T-helper 17 cell (primary cell): Measurements from ENCODE around the gene OR52A5. TPM values are rescaled to one million over a fixed set of nuclear protein-coding genes. Genes with fewer than 3 reads are reported as not detected.

Experiments used
- ATAC-seq: fragments of 150-1000 bp; cut with Tn5 transposase; 2 replicates; pipeline ENCODE4 v1.10.0; 2021; ENCODE audit warnings: mild to moderate bottlenecking, moderate library complexity
- DNase-seq, 3 donors: peaks; one replicate each; pipeline versions ENCODE4 v3.0.0 to v3.0.0-alpha.2; 2020 to 2021
- H3K9me3 ChIP-seq: one replicate; pipeline ENCODE4 v1.7.0; 2013; ENCODE audit warnings: low read length, mild to moderate bottlenecking; ENCODE audit not compliant: control insufficient read depth, poor library complexity, severe bottlenecking
- H3K27ac Mint-ChIP-seq: one replicate; pipeline ENCODE4 v1.8.0; 2022; ENCODE audit warnings: mild to moderate bottlenecking, moderate library complexity, mixed read lengths
- H3K27me3 Mint-ChIP-seq: one replicate; pipeline ENCODE4 v1.8.0; 2022; ENCODE audit warnings: mixed read lengths
- H3K36me3 Mint-ChIP-seq: one replicate; pipeline ENCODE4 v1.8.0; 2022; ENCODE audit warnings: low read depth, mixed read lengths
- H3K4me1 Mint-ChIP-seq: one replicate; pipeline ENCODE4 v1.8.0; 2022; ENCODE audit warnings: mild to moderate bottlenecking, mixed read lengths
- H3K4me3 Mint-ChIP-seq: one replicate; pipeline ENCODE4 v1.8.0; 2022; ENCODE audit warnings: mild to moderate bottlenecking, moderate library complexity, mixed read lengths
- total RNA-seq, 4 donors: library from RNA in 2 of 4; stranded (reverse) in 2 of 4; gene quantifications; one replicate each; pipeline ENCODE4 v1.2.3 and lab custom pipeline; 2022 to 2026

Gene OR52A5
- total RNA-seq, 2 donors from 2014 or later, result not detected

GRCh38 chr11:5092821-5093585 is 45.2 kb downstream of the OR52A5 start:
- H3K27ac Mint-ChIP-seq, result no peak overlapping the region
- H3K4me3 Mint-ChIP-seq, result no peak overlapping the region
- DNase-seq (no peak), ATAC-seq (no peak)
- H3K27me3 Mint-ChIP-seq, result no peaks in the 10 kb centered on the region
- no peaks in the 10 kb centered on the region for H3K36me3 Mint-ChIP-seq
- H3K9me3 ChIP-seq, result no peaks in the 10 kb centered on the region
- H3K4me1 Mint-ChIP-seq, result no peaks in the 10 kb centered on the region

- H3K9me3 ChIP-seq, result no peaks in the 10 kb centered on the region
- Mint-ChIP-seq H3K4me3 (no peak overlapping the region), H3K36me3 (no peaks in the 10 kb centered on the region), H3K27ac (no peak overlapping the region), H3K27me3 (no peaks in the 10 kb centered on the region), H3K4me1 (no peaks in the 10 kb centered on the region)
- ATAC-seq (no peak), DNase-seq (no peak)
Observed at GRCh38 chr11:5090668-5091067, 47.5 kb downstream of the OR52A5 start.

GRCh38 chr11:5088556-5088955 is 49.6 kb downstream of the OR52A5 start:
- no peaks in the 10 kb centered on the region for H3K36me3 Mint-ChIP-seq
- no peaks in the 10 kb centered on the region for H3K4me1 Mint-ChIP-seq
- no peak overlapping the region for H3K4me3 Mint-ChIP-seq
- ATAC-seq, result no peak
- H3K27ac Mint-ChIP-seq, result no peak overlapping the region
- H3K27me3 Mint-ChIP-seq, result no peaks in the 10 kb centered on the region
- DNase-seq, result no peak
- no peaks in the 10 kb centered on the region for H3K9me3 ChIP-seq

GRCh38 chr11:5083602-5084001 is 54.6 kb downstream of the OR52A5 start:
- no peaks in the 10 kb centered on the region for H3K9me3 ChIP-seq
- DNase-seq (no peak), ATAC-seq (no peak)
- no peak overlapping the region for H3K4me3 Mint-ChIP-seq
- no peak overlapping the region for H3K27ac Mint-ChIP-seq
- peaks cover 6% of the 10 kb centered on the region for H3K27me3 Mint-ChIP-seq
- no peaks in the 10 kb centered on the region for H3K4me1 Mint-ChIP-seq
- H3K36me3 Mint-ChIP-seq, result no peaks in the 10 kb centered on the region

DNA sequence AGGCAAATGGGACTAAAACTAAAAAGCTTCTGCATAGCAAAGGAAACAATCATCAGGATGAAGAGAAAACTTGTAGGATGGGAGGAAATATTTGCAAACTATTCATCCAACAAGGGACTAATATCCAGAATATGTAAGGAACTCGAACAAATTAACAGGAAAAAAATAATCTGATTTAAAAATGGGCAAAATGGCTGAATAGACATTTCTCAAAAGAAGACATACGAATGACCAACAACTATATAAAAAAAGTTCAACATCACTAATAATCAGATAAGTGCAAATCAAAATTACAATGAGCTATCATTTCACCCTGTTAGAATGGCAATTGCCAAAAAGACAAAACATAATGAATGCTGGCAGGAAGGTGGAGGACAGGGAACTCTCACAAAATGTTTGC is 56.8 kb downstream of the OR52A5 start:
- no peaks in the 10 kb centered on the region for H3K4me1 Mint-ChIP-seq
- no peaks in the 10 kb centered on the region for H3K9me3 ChIP-seq
- H3K4me3 Mint-ChIP-seq, result no peak overlapping the region
- H3K27ac Mint-ChIP-seq, result no peak overlapping the region
- no peak for ATAC-seq
- H3K36me3 Mint-ChIP-seq, result no peaks in the 10 kb centered on the region
- DNase-seq, result no peak
- peaks cover 6% of the 10 kb centered on the region for H3K27me3 Mint-ChIP-seq

Other genes with a start within 250 kb of the OR52A5 start
- not detected for gene OR51A7, start 234.6 kb downstream of the OR52A5 start, total RNA-seq
- not detected for gene OR51G2, start 219.0 kb downstream of the OR52A5 start, total RNA-seq
- gene OR51G1, start 214.0 kb downstream of the OR52A5 start, total RNA-seq, result not detected
- gene OR51A4, start 190.8 kb downstream of the OR52A5 start, total RNA-seq, result not detected
- gene OR51A2, start 182.6 kb downstream of the OR52A5 start, total RNA-seq, result not detected
- not detected for gene OR51L1, start 143.5 kb downstream of the OR52A5 start, total RNA-seq
- not detected for gene OR52J3, start 91.8 kb downstream of the OR52A5 start, total RNA-seq
- gene OR52E2, start 78.7 kb downstream of the OR52A5 start, total RNA-seq, result not detected
- gene OR52E1, start 68.8 kb downstream of the OR52A5 start, total RNA-seq, result not detected
- gene OR52A1, start 16.4 kb upstream of the OR52A5 start, total RNA-seq, result not detected
- gene OR51V1, start 62.3 kb upstream of the OR52A5 start, total RNA-seq, result not detected
- 1 to 10 TPM in 1 of 2 donors, not detected in 1; 1.3 TPM for gene HBB, start 88.7 kb upstream of the OR52A5 start, total RNA-seq
- gene HBD, start 96.1 kb upstream of the OR52A5 start, total RNA-seq, result 1 to 10 TPM in 1 of 2 donors, not detected in 1; 1.0 TPM
- not detected for gene HBG1, start 111.5 kb upstream of the OR52A5 start, total RNA-seq
- 1 to 10 TPM in 1 of 2 donors, not detected in 1; 1.7 TPM for gene HBG2, start 116.4 kb upstream of the OR52A5 start, total RNA-seq
- gene HBE1, start 131.6 kb upstream of the OR52A5 start, total RNA-seq, result not detected
- not detected for gene OR51B4, start 163.6 kb upstream of the OR52A5 start, total RNA-seq
- gene OR51B2, start 185.9 kb upstream of the OR52A5 start, total RNA-seq, result not detected
- under 1 TPM in 1 of 2 donors, not detected in 1; 0.40 TPM for gene OR51B5, start 205.2 kb upstream of the OR52A5 start, total RNA-seq
- gene OR51B6, start 213.2 kb upstream of the OR52A5 start, total RNA-seq, result not detected
- not detected for gene OR51M1, start 245.5 kb upstream of the OR52A5 start, total RNA-seq